ENCODE results near the gene ATP11A. TPM values are rescaled to one million over a fixed set of nuclear protein-coding genes. Genes with fewer than 3 reads are reported as not detected.
"Not testable (repeated sequence)": the region's sequence is repeated elsewhere in the genome, so short reads cannot be mapped to it uniquely, and the experiment has no call there.

Gene ATP11A
- total RNA-seq, 1 donor from 2014 or later, result 102 TPM

DNA sequence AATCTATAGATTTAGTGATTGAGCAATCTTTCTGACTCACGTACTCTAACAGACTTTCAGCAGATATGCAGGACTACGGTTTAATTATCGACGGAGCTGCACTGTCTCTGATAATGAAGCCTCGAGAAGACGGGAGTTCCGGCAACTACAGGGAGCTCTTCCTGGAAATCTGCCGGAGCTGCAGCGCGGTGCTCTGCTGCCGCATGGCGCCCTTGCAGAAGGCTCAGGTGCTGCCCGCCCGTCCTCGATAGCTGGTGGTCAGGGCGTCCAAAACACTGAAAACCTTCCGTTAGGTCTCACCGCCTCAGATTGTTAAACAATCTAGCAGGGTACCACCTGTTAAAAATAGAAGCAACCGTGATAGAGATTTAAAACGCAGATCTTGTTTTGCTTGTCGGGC, 166.0 kb downstream of the ATP11A start:
- peak; percentile 18 for DNase-seq
- intact Hi-C loops (cut with micrococcal nuclease), result no loop called here
- ATAC-seq, result no peak

DNA sequence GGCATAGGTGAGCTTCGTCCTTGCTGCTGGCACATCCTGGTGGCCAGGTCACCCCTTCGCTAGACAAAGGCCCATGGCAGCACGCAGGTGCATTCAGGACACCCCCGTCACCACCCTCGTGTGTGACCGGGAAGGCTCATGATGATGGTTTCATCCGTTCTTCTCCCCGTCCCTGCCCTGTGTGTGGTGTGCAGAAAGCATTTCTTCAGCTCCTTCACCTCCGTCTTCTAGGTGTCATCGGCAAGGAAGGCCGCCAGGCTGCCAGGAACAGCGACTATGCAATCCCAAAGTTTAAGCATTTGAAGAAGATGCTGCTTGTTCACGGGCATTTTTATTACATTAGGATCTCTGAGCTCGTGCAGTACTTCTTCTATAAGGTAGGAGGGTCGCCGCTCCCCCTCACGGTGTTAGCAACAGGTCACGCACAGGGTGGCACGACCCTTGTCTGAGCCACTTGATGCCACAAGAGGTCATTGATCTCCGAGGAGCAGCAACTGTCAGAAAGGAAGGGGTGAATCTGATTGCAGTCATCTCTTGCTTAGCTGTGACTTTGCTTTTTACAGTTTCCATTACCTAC, 168.2 kb downstream of the ATP11A start:
- DNase-seq, result no peak
- intact Hi-C loops (cut with micrococcal nuclease), result no loop called here
- ATAC-seq, result no peak

DNA sequence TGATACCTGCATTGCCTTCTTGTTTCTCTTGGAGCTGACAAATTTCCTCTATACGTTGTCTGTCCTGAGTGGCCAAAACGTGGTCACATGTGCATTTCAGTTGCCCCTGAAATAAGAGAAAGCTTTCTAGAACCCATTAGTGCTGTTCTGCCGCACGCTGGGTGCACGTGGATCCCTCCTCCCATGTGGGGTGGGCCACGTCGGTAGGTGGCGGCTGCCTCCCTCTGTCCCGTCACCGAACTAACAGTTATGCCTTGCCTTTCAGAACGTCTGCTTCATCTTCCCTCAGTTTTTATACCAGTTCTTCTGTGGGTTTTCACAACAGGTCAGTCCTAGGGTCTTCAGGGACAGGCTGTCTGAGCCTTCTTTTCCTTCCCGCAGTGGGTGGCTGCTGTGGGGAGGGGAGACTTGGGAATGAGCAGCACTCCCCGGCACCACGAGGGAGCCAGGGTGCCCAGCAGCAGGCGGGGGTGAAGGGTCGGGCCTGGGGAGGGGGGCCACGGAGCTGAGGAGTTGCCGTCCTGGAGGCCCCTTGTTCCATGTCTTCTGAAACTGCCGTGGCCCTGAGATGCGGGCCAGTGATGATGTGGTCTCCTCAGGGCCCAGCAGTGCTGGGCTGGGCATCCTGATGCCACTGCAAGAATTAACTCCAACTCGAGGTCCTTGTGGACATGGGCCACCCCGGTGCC, 169.4 kb downstream of the ATP11A start:
- DNase-seq (no peak), ATAC-seq (no peak)
- intact Hi-C loops (cut with micrococcal nuclease), result no loop called here

DNA sequence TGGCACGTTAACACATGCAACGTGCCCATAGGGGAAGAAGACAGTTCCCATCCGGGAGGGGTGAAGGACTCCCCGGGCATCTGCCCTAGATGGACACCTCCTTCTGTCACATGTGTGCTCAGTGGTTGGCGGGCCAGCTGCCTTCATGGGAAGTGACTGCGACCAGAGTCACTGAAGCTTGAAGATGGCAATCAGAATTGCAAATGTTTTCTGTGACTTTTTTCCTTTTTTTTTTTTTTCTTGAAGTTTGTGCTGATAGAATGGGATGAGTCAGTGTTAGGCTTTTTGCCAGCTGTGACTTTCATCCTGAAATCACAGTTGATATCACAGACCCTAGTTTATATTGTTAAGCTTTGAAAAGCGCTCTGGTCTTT, 170.0 kb downstream of the ATP11A start:
- peak; percentile 30 for ATAC-seq
- peak; percentile 37 for DNase-seq
- intact Hi-C loops (cut with micrococcal nuclease), result no loop called here

DNA sequence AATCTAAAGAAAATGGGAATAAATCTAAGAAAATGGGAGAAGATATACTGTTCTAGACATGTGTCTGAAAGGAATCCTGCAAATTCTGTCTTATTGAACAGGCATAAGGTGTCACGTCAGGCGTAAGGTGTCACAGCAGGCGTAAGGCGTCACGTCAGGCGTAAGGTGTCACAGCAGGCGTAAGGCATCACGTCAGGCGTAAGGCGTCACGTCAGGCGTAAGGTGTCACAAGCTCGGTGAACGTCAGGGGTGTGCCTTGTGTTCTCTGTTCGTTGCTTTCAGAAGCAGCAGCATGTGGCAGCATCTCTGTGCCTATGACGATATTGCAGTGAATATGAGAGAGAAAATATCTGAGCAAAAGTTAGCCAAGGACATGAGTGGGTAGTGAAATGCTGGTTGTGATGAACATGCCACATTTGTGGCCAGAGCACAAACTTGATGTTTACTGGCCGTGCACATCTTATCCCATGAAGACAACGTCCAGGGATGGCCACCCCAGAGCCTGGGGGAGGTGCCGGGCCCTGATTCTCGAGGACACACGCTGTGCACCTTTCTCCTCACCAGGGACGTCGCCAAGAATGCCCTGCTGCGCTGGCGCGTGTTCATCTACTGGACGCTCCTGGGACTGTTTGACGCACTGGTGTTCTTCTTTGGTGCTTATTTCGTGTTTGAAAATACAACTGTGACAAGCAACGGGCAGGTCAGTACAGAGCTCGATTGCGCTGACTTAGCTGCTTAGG, 172.2 kb downstream of the ATP11A start:
- DNase-seq, result peak; percentile 14
- no peak for ATAC-seq
- intact Hi-C loops (cut with micrococcal nuclease), result no loop called here

DNA sequence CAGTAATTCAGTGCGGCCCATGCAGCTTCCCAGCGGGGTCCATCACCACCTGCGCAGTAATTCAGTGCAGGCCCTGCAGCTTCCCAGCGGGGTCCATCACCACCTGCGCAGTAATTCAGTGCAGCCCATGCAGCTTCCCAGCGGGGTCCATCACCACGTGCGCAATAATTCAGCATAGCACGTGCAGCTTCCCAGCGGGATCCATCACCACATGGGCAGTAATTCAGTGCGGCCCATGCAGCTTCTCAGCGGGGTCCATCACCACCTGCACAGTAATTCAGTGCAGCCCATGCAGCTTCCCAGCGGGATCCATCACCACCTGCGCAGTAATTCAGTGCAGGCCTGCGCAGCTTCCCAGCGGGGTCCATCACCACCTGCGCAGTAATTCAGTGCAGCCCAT, 173.5 kb downstream of the ATP11A start:
- intact Hi-C loops (cut with micrococcal nuclease); ATAC-seq; DNase-seq: not testable (repeated sequence)

DNA sequence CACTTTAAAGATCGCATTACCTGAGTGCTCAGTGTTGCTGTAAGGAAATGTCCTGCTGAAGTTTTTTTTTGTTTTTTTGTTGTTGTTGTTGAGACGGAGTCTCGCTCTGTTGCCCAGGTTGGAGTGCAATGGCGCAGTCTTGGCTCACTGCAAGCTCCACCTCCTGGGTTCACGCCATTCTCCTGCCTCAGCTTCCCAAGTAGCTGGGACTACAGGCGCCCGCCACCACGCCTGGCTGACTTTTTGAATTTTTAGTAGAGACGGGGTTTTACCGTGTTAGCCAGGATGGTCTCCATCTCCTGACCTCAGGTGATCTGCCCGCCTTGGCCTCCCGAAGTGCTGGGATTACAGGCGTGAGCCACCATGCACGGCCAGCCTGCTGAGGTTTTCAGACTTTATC, 175.6 kb downstream of the ATP11A start:
- ATAC-seq; DNase-seq; intact Hi-C loops (cut with micrococcal nuclease): not testable (repeated sequence)

DNA sequence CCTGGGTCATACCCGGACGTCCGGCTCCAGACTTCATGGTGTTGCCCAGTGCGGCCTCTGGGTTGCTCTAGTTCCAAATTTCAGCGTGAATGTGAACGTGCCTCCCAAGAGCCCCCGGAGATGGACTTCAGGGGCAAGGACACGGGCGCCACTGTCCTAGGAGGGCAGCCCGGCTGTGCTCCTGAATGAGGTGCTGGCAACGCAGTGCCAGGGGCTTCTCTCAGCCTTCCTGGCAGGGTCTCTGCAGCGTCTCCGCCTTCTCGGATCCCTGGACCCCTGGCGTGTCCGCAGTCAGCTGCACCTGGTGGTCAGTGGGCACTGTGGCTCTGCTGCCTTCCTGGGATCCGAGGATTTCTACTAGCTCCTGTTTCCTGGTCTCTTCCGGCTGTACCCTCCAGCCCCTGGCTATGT, 177.5 kb downstream of the ATP11A start:
- no peak for ATAC-seq
- intact Hi-C loops (cut with micrococcal nuclease), result no loop called here
- DNase-seq, result peak; percentile 21

DNA sequence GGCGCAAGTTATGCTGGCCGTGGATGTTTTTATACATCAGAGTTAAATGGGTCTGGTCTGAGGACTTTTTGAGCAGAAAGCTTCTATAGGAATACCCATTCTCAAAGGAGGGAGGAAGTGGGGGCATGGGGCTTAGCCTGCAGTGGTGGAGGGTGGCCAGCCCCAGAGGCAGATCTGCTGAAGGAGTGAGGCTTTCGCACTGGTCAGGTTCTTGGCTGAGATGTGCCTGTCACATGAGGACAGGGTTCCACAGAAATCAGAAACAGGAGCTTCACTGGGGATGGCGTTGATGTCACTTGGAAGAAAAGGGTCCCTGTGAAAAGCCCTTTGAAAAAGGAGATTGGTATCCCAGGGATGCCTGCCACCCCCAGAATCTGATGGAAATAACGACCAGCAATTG, 178.5 kb downstream of the ATP11A start:
- DNase-seq, result no peak
- ATAC-seq, result no peak
- intact Hi-C loops (cut with micrococcal nuclease), result no loop called here

DNA sequence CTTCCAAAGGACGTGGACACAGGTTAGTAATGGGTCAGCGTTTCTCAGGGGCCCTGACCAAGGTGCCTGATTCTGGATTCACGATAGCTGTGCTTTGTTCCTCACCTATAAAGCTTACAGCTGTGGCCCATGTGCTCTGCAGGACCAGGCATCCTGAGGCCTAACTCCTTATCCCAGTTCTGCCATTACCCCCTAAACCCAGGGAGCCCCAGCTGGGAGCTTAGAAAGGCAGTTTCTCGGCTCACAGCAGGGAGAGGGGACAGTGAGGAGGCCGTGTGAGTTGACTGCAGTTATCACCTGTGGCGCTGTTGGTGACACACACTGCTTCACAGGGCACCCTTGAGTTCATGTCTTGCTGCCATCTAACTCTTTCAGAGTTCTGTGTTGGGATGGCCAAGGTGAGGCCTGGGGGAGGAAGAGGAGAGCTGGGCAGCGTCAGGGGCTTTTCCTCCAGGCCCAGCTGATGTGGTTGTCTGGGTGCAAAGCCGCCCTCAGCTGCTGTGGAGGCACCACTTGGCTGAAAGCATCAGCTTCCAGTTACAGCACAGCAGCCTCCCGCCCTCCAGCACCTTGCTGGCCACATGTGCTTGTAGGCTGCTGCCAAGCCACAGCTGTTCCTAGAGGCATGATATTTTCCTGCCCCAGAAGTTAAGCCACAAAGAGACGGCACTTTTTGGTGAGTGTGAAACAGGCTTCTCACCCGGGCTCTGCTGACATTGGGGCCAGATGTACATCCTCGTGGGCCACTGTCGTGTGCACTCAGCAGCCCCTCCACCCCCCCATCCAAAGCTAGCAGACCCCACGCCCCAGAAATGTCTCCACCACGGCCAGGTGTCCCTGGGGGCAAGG, 179.6 kb downstream of the ATP11A start:
- ATAC-seq (no peak), DNase-seq (peak; percentile 16)
- intact Hi-C loops (cut with micrococcal nuclease), result no loop called here

DNA sequence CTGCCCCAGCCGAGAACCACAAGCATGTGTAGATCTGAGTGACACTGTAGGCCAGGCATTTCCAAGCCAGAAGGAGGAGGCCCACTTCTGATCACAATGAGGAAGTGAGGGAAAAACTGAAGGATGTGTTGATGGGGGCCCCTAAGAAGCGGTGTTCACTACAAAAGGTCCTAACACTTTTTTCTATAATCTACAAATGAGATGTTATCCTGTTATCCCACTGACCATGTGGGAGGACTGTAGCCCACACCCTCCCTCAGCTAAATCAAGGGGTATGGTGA, 180.2 kb downstream of the ATP11A start:
- DNase-seq (no peak), ATAC-seq (no peak)
- intact Hi-C loops (cut with micrococcal nuclease), result no loop called here

DNA sequence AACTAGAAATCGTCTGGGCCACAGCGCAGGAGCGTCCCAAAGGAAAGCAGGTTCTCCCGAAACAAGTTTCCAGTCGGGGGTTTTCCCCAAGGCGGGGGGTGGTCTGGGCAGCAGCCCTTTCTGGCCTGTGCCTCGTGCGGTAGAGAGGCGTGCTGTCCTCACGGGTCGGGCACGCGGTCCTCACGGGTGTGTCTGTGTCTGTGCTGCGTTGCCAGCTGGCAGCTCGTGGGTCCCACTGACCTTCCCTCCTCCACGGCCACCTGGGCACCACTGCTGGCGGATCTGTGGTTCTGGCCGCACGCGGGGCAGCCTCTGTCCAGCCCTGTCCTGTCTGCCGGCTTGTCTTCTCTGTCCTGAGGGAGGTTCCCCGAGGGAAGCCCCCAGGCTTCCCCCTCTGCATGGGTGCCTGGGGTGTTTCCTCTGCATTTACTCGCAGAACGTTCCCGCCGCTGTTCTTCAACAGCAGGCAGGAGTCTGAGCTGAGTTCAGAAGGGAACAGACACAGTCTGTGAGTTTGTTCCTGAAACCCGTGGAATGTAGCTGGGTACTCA, 181.0 kb downstream of the ATP11A start:
- intact Hi-C loops (cut with micrococcal nuclease), result no loop called here
- peak; percentile 15 for DNase-seq
- ATAC-seq, result no peak

DNA sequence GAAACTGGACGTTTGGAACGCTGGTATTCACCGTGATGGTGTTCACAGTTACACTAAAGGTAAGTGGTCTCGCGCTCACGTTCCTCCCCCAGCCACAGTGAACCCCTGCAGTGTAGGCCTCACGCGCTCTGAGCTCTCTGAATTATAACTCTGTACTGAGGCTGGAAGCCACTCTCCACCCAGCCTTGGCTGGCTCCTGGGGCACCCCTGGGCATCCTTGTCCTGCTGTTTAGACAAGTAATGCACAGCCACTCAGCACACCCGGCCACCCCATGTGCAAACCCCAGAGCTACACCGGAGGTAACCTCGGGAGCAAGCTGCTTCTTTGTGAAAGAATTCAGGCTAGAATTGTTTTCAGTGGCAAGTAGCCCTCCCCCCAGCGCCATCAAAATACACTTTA, 181.9 kb downstream of the ATP11A start:
- DNase-seq (peak; percentile 15), ATAC-seq (no peak)
- intact Hi-C loops (cut with micrococcal nuclease), result no loop called here

DNA sequence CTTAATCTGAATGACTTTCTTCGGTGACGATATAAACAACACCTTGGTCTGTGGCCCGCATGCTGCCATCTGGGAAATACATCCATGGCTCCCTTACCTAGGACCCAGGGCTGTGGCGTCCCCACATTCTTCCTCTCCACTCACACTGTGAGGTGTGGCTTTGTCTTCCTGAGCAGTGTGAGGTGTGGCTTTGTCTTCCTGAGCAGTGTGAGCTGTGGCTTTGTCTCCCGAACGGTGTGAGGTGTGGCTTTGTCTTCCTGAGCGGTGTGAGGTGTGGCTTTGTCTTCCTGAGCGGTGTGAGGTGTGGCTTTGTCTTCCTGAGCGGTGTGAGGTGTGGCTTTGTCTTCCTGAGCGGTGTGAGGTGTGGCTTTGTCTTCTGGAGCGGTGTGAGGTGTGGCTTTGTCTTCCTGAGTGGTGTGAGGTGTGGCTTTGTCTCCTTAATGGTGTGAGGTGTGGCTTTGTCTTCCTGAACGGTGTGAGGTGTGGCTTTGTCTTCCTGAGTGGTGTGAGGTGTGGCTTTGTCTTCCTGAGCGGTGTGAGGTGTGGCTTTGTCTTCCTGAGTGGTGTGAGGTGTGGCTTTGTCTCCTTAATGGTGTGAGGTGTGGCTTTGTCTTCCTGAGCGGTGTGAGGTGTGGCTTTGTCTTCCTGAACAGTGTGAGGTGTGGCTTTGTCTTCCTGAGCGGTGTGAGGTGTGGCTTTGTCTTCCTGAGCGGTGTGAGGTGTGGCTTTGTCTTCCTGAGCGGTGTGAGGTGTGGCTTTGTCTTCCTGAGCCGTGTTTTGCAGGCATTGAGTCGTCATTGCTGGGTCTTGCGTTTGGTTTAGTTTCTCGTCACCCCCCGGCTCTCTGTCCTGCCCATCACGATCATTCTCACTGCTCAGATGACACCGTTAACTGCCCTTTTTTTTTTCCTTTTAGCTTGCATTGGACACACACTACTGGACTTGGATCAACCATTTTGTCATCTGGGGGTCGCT, 183.1 kb downstream of the ATP11A start:
- intact Hi-C loops (cut with micrococcal nuclease); ATAC-seq: not testable (repeated sequence)

DNA sequence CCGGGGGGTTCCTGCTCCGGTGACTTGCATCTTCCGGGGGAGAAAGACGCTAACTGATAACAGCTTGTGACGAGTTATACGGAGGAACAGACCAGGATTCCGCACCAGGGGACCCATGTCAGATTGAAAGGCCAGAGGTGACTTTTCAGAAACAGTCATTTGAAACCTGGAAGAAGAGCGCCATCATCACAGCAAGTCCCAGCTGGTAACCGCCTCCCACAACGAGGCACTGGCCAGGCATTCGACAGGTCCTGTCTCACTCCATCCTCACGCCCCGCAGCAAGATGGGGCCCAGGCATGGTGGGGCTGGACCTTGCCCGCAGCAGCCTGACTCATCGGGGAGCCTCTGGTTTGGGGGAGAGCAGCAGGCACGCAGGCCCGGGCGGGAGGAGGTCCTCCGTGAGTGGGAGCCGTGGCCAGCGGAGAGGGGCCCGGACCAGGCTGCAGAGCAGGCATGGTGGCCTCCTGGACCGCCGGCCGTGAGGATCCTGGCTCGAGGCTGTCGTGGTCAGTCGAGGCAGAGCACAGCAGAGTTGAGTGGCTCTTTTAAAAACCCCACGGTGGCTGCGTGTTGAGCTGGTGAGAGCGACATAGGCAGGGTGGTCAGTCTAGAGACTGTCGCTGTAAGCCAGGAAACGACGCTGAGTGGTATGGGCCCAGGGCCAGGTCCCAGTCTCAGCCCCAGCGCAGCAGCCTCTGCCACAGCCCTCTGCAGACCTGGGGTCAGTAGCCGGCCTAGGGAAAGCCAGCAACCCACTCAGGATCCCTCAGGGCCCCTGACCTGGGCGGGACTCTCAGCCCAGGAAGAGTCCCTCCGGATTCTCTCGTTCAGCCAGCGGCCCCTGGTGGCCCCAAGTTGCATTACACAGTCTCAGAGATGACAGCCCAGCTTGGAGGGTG, 184.3 kb downstream of the ATP11A start:
- DNase-seq (peak; percentile 89), ATAC-seq (peak; percentile 83)
- intact Hi-C loops (cut with micrococcal nuclease), result no loop called here

More for the DNA sequence above, 183.1 kb downstream of the ATP11A start:
- DNase-seq, result not testable (repeated sequence)

DNA sequence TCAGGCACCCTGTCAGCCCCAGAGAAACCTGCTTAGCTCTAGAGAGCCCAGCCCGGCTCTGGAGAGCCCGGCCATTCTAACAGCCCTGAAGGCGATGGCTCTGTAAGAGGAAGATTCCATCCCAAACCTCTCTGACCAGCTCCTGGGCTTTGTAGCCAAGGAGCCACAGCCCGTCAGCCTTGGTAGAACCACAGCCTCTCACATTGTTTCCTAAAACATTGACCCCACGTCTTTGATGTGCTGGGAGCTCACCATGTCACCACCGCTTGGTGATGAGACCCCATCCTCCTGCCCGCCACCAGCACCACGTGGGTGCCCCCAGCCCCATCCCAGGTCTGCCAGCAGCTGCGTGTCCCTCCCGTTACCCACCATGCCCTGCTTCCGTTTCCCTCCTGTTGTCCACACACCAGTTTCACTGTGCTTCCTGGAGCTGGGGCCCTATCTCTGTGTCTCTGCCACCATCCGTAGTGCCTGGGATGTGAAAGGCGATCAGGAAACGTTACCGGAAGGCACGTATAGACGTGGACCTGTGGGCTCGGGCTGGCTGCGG, 185.0 kb downstream of the ATP11A start:
- ATAC-seq (no peak), DNase-seq (peak; percentile 22)
- intact Hi-C loops (cut with micrococcal nuclease), result no loop called here

DNA sequence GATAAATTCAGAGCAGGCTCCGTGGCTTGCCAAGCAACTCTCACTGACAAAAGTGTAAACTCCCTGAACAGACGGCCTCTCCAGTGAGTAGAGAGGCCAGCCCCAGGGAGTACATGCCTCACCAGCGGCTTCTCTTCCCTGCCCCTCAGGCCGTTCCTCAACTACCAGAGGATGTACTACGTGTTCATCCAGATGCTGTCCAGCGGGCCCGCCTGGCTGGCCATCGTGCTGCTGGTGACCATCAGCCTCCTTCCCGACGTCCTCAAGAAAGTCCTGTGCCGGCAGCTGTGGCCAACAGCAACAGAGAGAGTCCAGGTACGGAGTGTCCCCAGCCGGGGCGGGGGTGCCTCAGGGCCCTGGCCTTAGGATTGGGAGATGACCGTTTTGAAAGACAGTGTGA, 185.8 kb downstream of the ATP11A start:
- DNase-seq (no peak), ATAC-seq (no peak)
- intact Hi-C loops (cut with micrococcal nuclease), result no loop called here

All from left ventricle myocardium superior (tissue), 1 donor.